PC-3 (cell line): Measurements from ENCODE around the gene CANT1. TPM values are rescaled to one million over a fixed set of nuclear protein-coding genes. Genes with fewer than 3 reads are reported as not detected.

Source experiments
- ATAC-seq: fragments of 200-7000 bp; cut with Tn5 transposase; 2 replicates; pipeline ENCODE4 v1.9.1; 2020; ENCODE audit warnings: mild to moderate bottlenecking, moderate library complexity
- BruUV-seq: library from RNA; stranded (reverse); fragments of 400-500 nt; replicated peaks from 2 replicates; lab custom pipeline; 2021; lab: Mats Ljungman, UMichigan
- CTCF ChIA-PET: fragments of 300-600 bp; sonication (Branson Sonifier 250); formaldehyde crosslinking; loops from one replicate; lab custom pipeline; 2022; ENCODE audit warnings: antibody characterized with exemption; lab: Charles Lee
- POLR2A ChIA-PET: fragments of 300-600 bp; sonication (Branson Sonifier 250); formaldehyde crosslinking; loops from one replicate; lab custom pipeline; 2022; ENCODE audit warnings: antibody characterized with exemption; ENCODE audit not compliant: unreplicated experiment; lab: Charles Lee
- DNase-seq: peaks from one replicate; pipeline ENCODE4 v3.0.0-alpha.2; 2015
- H2AFZ ChIP-seq: fragments of 300-600 bp; sonication (generic); 2 replicates; pipeline ENCODE4 v1.6.0; 2016; ENCODE audit warnings: antibody characterized with exemption, low read length
- H3F3A ChIP-seq: fragments of 300-600 bp; sonication (generic); one replicate; pipeline ENCODE4 v1.6.0; 2017; ENCODE audit warnings: antibody characterized with exemption, low read length, control low read depth, mild to moderate bottlenecking; ENCODE audit not compliant: unreplicated experiment
- H3K27ac ChIP-seq: fragments of 300-600 bp; sonication (generic); 2 replicates; pipeline ENCODE4 v1.5.1; 2016; ENCODE audit warnings: mild to moderate bottlenecking, low read length
- H3K27me3 ChIP-seq: fragments of 300-600 bp; sonication (generic); 2 replicates; pipeline ENCODE4 v1.6.1; 2016; ENCODE audit warnings: low read length, mixed read lengths
- H3K36me3 ChIP-seq: fragments of 300-600 bp; sonication (generic); 2 replicates; pipeline ENCODE4 v1.6.1; 2016; ENCODE audit warnings: low read depth, mixed run types, low read length, mixed read lengths
- H3K4me1 ChIP-seq: fragments of 300-600 bp; sonication (generic); 2 replicates; pipeline ENCODE4 v1.5.1; 2016; ENCODE audit warnings: low read length; ENCODE audit not compliant: insufficient read depth
- H3K4me2 ChIP-seq: fragments of 300-600 bp; sonication (generic); 2 replicates; pipeline ENCODE4 v1.6.0; 2016; ENCODE audit warnings: low read length
- H3K4me3 ChIP-seq: fragments of 300-600 bp; sonication (generic); 2 replicates; pipeline ENCODE4 v1.5.1; 2016; ENCODE audit warnings: mild to moderate bottlenecking, low read length, mixed read lengths
- H3K79me2 ChIP-seq: fragments of 300-600 bp; sonication (generic); 2 replicates; pipeline ENCODE4 v1.6.1; 2017; ENCODE audit warnings: low read length, mixed read lengths
- H3K9ac ChIP-seq: fragments of 300-600 bp; sonication (generic); 2 replicates; pipeline ENCODE4 v1.6.0; 2016; ENCODE audit warnings: mild to moderate bottlenecking, low read length
- H3K9me2 ChIP-seq: fragments of 300-600 bp; sonication (generic); replicated peaks from 2 replicates; pipeline ENCODE4 v1.6.1; 2016; ENCODE audit warnings: mixed run types, low read length, mixed read lengths
- H3K9me3 ChIP-seq: fragments of 300-600 bp; sonication (generic); 2 replicates; pipeline ENCODE4 v1.6.1; 2016; ENCODE audit warnings: low read length, mixed read lengths
- H4K20me1 ChIP-seq: fragments of 300-600 bp; sonication (generic); 2 replicates; pipeline ENCODE4 v1.6.1; 2016; ENCODE audit warnings: low read length, mixed read lengths
- EZH2 ChIP-seq: fragments of 300-600 bp; sonication (generic); IDR thresholded peaks from one replicate; pipeline ENCODE4 v1.6.1; 2017; ENCODE audit warnings: antibody characterized with exemption, mild to moderate bottlenecking, low read length; ENCODE audit not compliant: unreplicated experiment
- EZH2phosphoT487 ChIP-seq: fragments of 300-600 bp; sonication (generic); IDR thresholded peaks from 2 replicates; pipeline ENCODE4 v1.6.1; 2018; ENCODE audit warnings: mild to moderate bottlenecking, antibody characterized with exemption, low read length, borderline replicate concordance
- intact Hi-C: fragments of 100-400 bp; cut with micrococcal nuclease; formaldehyde crosslinking; loops from 2 replicates; pipeline ENCODE4 v1.9.0; 2023
- total RNA-seq: library from RNA; depleted of rRNA; stranded (reverse); fragments of >200 nt; gene quantifications from 2 replicates; pipeline ENCODE4 v1.2.3, GENCODE V29; 2014
- TF ChIP-seq, protein P1 (sequence below): fragments of 300-600 bp; sonication (generic); conservative IDR thresholded peaks from 2 replicates; pipeline ENCODE4 v1.5.1; 2017; ENCODE audit warnings: antibody characterized with exemption, low read depth, mild to moderate bottlenecking, low read length

CANT1 gene
- total RNA-seq, 1 experiment from 2014 or later, result 191 TPM

DNA sequence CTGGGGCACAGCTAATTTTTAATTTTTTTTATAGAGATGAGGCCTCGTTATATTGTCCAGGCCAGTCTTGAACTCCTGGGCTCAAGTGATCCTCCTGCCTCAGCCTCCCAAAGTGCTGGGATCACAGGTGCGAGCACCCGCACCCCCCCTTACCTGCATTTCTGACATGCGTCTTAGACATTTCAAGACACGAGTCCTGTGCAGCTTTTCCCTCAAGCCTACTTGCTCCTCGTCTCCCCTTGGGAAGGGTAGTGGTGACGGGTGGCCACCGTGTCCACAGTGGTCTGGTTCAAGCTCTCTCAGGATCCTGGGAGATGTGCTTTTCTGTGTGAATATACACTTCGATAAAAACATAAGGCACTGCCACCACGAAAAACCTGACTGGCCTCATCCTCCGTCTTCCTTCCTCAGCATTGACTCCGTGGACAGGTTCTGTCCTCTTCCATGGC, 9.6 kb downstream of the CANT1 start:
- H3K4me1 ChIP-seq, result peaks cover 59% of the 10 kb centered on the region
- ChIA-PET CTCF (interaction anchor here (0.7 kb wide), 1 partner anchor 922 kb away, joined by 5 read pairs; no protein-coding TSS in a partner anchor), POLR2A (no interaction called here)
- H2AFZ ChIP-seq, result no peak overlapping the region
- H3K9me3 ChIP-seq, result no peaks in the 10 kb centered on the region
- no peak overlapping the region for H3K4me3 ChIP-seq
- DNase-seq, result no peak
- H3K27ac ChIP-seq, result no peak overlapping the region
- no TSS peak for BruUV-seq
- ATAC-seq, result no peak
- TF ChIP-seq, protein P1, sequence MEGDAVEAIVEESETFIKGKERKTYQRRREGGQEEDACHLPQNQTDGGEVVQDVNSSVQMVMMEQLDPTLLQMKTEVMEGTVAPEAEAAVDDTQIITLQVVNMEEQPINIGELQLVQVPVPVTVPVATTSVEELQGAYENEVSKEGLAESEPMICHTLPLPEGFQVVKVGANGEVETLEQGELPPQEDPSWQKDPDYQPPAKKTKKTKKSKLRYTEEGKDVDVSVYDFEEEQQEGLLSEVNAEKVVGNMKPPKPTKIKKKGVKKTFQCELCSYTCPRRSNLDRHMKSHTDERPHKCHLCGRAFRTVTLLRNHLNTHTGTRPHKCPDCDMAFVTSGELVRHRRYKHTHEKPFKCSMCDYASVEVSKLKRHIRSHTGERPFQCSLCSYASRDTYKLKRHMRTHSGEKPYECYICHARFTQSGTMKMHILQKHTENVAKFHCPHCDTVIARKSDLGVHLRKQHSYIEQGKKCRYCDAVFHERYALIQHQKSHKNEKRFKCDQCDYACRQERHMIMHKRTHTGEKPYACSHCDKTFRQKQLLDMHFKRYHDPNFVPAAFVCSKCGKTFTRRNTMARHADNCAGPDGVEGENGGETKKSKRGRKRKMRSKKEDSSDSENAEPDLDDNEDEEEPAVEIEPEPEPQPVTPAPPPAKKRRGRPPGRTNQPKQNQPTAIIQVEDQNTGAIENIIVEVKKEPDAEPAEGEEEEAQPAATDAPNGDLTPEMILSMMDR, result no peak
- TF ChIP-seq EZH2phosphoT487 (no peak), EZH2 (no peak)
- peaks cover 12% of the 10 kb centered on the region for H3F3A ChIP-seq
- H3K79me2 ChIP-seq, result peaks cover 91% of the 10 kb centered on the region
- H4K20me1 ChIP-seq, result peaks cover 22% of the 10 kb centered on the region
- H3K36me3 ChIP-seq, result peaks cover 51% of the 10 kb centered on the region
- no peak overlapping the region for H3K9ac ChIP-seq
- H3K4me2 ChIP-seq, result no peak overlapping the region
- no peaks in the 10 kb centered on the region for H3K27me3 ChIP-seq
- H3K9me2 ChIP-seq, result no peaks in the 10 kb centered on the region
- intact Hi-C loops, result no loop called here

DNA sequence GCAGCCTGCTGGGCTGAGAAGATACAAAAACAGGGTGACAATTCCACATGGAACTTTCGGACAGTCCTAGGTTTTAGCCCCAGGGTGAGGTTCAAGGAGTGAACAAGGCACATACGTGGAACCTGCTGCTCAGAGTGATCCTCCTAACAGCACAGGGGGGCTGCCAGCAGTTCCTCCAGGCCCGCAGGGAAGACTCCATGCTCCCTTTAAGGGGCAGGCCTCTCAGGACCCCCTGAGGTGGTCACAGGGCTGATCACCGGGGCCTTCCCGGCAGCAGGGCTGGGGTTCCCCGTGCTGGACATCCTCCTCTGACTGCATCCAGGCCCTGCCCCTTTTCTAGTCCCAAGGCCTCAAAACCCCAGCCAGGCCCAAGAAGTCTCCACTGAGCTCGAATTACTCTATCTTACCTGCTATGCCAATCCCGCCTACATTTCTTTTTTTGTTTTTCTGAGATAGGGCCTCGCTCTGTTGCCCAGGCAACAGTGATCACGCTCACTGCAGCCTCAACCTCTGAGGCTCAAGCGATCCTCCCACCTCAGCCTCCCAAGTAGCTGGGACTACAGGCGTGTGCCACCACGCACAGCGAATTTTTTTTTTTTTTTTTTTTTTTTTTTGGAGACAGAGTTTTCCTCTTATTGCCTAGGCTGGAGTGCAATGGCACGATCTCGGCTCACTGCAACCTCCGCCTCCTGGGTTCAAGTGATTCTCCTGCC, 10.4 kb downstream of the CANT1 start:
- Histone ChIP-seq H2AFZ (no peak overlapping the region), H4K20me1 (peaks cover 22% of the 10 kb centered on the region), H3K27me3 (no peaks in the 10 kb centered on the region), H3K9ac (peak overlapping the region; percentile 12), H3F3A (peaks cover 12% of the 10 kb centered on the region), H3K36me3 (peaks cover 56% of the 10 kb centered on the region), H3K9me3 (no peaks in the 10 kb centered on the region), H3K79me2 (peaks cover 98% of the 10 kb centered on the region), H3K4me3 (peak overlapping the region; percentile 6; the same call in 1 of the 2 replicates), H3K4me1 (peaks cover 59% of the 10 kb centered on the region), H3K9me2 (no peaks in the 10 kb centered on the region), H3K4me2 (peak overlapping the region; percentile 46), H3K27ac (peak overlapping the region; percentile 91)
- ATAC-seq (no peak), DNase-seq (peak; percentile 30)
- CTCF ChIA-PET, result interaction anchor here (0.6 to 0.7 kb wide), 2 partner anchors 743 to 921 kb away, joined by 3 to 5 read pairs; no protein-coding TSS in a partner anchor
- TF ChIP-seq EZH2phosphoT487 (no peak), EZH2 (no peak)
- TF ChIP-seq, protein P1, result no peak
- intact Hi-C loops, result no loop called here
- no TSS peak for BruUV-seq
- POLR2A ChIA-PET, result interaction anchor here (0.6 kb wide), 1 partner anchor 264 kb away, joined by 4 read pairs; no protein-coding TSS in a partner anchor
